MCF 10A (cell line): ENCODE data around the gene SEMA3A. TPM values are rescaled to one million over a fixed set of nuclear protein-coding genes. Genes with fewer than 3 reads are reported as not detected.
"Not testable (repeated sequence)": the region's sequence is repeated elsewhere in the genome, so short reads cannot be mapped to it uniquely, and the experiment has no call there.

Experiments
- BruUV-seq: library from RNA; stranded (reverse); fragments of 400-500 nt; replicated peaks from 2 replicates; lab custom pipeline; 2021; lab: Mats Ljungman, UMichigan
- CTCF ChIA-PET: fragments of 300-600 bp; sonication (Branson Sonifier 250); formaldehyde crosslinking; extraction: SDS; loops from one replicate; lab custom pipeline; 2021; ENCODE audit warnings: antibody characterized with exemption, inconsistent platforms; lab: Yijun Ruan, JAX
- POLR2A ChIA-PET: fragments of 300-600, 350-650 bp; sonication (Branson Sonifier 250); formaldehyde crosslinking; extraction: SDS; loops from one replicate; lab custom pipeline; 2020; ENCODE audit warnings: antibody characterized with exemption, inconsistent platforms; lab: Yijun Ruan, JAX
- DNase-seq: peaks from one replicate; pipeline ENCODE4 v3.0.0-alpha.2; 2018; ENCODE audit not compliant: unreplicated experiment
- H3K27ac Mint-ChIP-seq: one replicate; pipeline ENCODE4 v1.8.0; 2022; ENCODE audit warnings: mild to moderate bottlenecking, low read depth, mixed read lengths; ENCODE audit not compliant: unreplicated experiment
- H3K27me3 Mint-ChIP-seq: one replicate; pipeline ENCODE4 v1.8.0; 2022; ENCODE audit warnings: mixed read lengths; ENCODE audit not compliant: insufficient read depth, unreplicated experiment
- H3K36me3 Mint-ChIP-seq: one replicate; pipeline ENCODE4 v1.8.0; 2022; ENCODE audit warnings: mild to moderate bottlenecking, moderate library complexity, mixed read lengths; ENCODE audit not compliant: insufficient read depth, unreplicated experiment
- H3K4me1 Mint-ChIP-seq: one replicate; pipeline ENCODE4 v1.8.0; 2022; ENCODE audit warnings: mixed read lengths; ENCODE audit not compliant: insufficient read depth, unreplicated experiment
- H3K4me3 Mint-ChIP-seq: one replicate; pipeline ENCODE4 v1.8.0; 2022; ENCODE audit warnings: mild to moderate bottlenecking, moderate library complexity, mixed read lengths; ENCODE audit not compliant: unreplicated experiment
- H3K9me3 Mint-ChIP-seq: one replicate; pipeline ENCODE4 v1.8.0; 2022; ENCODE audit warnings: mixed read lengths; ENCODE audit not compliant: unreplicated experiment
- CTCF ChIP-seq: fragments of 200-600 bp; IDR thresholded peaks from one replicate; pipeline ENCODE4 v1.8.0; 2022; ENCODE audit warnings: antibody characterized with exemption, mild to moderate bottlenecking; ENCODE audit not compliant: unreplicated experiment
- intact Hi-C: fragments of 100-400 bp; cut with micrococcal nuclease; formaldehyde crosslinking; loops from 2 replicates; pipeline ENCODE4 v1.14.1; 2022
- total RNA-seq: library from RNA; stranded (reverse); gene quantifications from 2 replicates; pipeline ENCODE4 v1.2.3, GENCODE V29; 2022

Gene SEMA3A
- total RNA-seq, 1 experiment from 2014 or later = 3.2 TPM

- H3K27ac Mint-ChIP-seq = no peak overlapping the region
- BruUV-seq = no TSS peak
- intact Hi-C loops = no loop called here
- POLR2A ChIA-PET = no interaction called here
- no peaks in the 10 kb centered on the region for H3K27me3 Mint-ChIP-seq
- no peak for DNase-seq
- CTCF ChIA-PET = interaction anchor here (0.6 to 0.7 kb wide), 2 partner anchors 124 to 355 kb away, joined by 3 read pairs; partner anchors contain the start of gene SEMA3A
- H3K9me3 Mint-ChIP-seq = no peaks in the 10 kb centered on the region
- H3K4me1 Mint-ChIP-seq = peaks cover 8% of the 10 kb centered on the region
- no peaks in the 10 kb centered on the region for H3K36me3 Mint-ChIP-seq
- no peak overlapping the region for H3K4me3 Mint-ChIP-seq
- TF ChIP-seq CTCF = no peak
These were observed 123.8 kb downstream of the SEMA3A start for GRCh38 chr7:84070770-84071169.

- Mint-ChIP-seq H3K36me3 (no peaks in the 10 kb centered on the region), H3K4me3 (no peak overlapping the region), H3K4me1 (peaks cover 8% of the 10 kb centered on the region), H3K27ac (no peak overlapping the region), H3K27me3 (no peaks in the 10 kb centered on the region), H3K9me3 (no peaks in the 10 kb centered on the region)
- BruUV-seq = no TSS peak
- CTCF ChIA-PET = no interaction called here
- POLR2A ChIA-PET = no interaction called here
- TF ChIP-seq CTCF = no peak
- no peak for DNase-seq
- intact Hi-C loops = no loop called here
These were observed 124.5 kb downstream of the SEMA3A start for GRCh38 chr7:84069999-84070500.

GRCh38 chr7:84069033-84069432, 125.6 kb downstream of the SEMA3A start:
- H3K4me3 Mint-ChIP-seq = no peak overlapping the region
- no peaks in the 10 kb centered on the region for H3K9me3 Mint-ChIP-seq
- peaks cover 8% of the 10 kb centered on the region for H3K4me1 Mint-ChIP-seq
- ChIA-PET POLR2A (no interaction called here), CTCF (no interaction called here)
- no peak for DNase-seq
- H3K36me3 Mint-ChIP-seq = no peaks in the 10 kb centered on the region
- BruUV-seq = no TSS peak
- no peaks in the 10 kb centered on the region for H3K27me3 Mint-ChIP-seq
- TF ChIP-seq CTCF = no peak
- intact Hi-C loops = no loop called here
- no peak overlapping the region for H3K27ac Mint-ChIP-seq

DNA sequence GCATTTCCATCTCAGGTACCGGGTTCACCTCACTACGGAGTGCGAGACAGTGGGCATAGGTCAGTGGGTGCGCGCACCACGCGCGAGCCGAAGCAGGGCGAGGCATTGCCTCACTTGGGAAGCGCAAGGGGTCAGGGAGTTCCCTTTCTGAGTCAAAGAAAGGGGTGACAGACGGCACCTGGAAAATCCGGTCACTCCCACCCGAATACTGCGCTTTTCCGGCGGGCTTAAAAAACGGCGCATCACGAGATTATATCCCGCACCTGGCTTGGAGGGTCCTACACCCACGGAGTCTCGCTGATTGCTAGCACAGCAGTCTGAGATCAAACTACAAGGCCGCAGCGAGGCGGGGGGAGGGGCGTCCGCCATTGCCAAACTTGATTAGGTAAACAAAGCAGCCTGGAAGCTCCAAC, 132.1 kb downstream of the SEMA3A start:
- H3K4me1 Mint-ChIP-seq = peaks cover 27% of the 10 kb centered on the region
- H3K36me3 Mint-ChIP-seq, H3K27ac Mint-ChIP-seq, intact Hi-C loops, H3K27me3 Mint-ChIP-seq, H3K4me3 Mint-ChIP-seq, BruUV-seq, DNase-seq, POLR2A ChIA-PET, H3K9me3 Mint-ChIP-seq, CTCF ChIA-PET: not testable (repeated sequence)
